ENCODE results near the gene CERS1.

CERS1 gene

DNA sequence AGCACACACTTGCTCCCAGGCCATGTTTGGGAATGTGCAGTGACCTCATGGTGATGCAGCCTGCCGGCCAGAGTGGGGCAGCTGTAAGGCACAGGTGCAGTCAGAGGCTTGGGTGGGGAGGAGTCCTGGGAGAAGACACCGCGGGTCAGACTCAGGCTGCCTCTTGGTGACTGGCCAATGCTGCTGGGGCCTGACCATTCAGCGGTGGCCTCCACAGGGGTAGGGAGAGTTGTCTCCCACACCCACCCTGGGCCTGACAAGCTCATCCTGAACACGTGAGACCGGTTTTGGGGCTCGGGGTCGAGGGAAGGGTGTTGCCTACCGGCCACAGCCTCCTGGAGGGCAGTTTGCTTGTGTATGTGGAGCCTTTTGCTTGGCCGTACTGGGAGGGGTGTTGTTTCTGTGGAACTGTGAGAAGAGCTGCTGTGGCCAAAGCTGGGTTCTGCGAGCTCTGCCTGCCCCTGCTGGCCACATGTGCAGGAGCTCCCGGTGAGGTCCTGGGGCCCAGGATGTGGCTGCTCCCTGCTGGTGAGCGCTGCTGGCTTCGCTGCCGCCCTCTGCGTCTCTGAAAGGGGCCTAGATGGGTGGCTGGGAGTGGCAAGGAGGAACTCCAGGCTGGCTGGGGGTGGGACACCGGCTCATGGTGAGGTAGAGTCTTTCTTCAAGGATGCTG, 42.1 kb downstream of the CERS1 start:
- DNase-seq: no peak

DNA sequence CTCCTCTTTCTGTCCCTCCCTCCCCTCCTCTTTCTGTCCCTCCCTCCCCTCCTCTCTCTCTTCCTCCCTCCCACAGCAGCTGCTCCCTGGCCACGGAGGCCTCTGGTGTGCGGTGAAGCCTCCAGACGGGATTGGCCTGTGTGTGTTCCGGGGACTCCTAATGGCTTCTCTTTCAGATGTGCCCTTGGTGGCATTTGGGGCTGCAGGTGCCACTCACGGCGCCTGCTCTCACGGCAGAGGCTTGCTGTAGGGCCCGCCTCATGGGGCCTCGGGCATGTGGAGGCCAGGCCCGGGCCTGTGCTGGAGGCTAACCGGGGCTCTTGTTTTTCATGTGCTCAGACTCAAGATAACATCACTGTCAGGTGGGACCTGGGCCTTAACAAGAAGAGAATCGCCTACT, 43.3 kb downstream of the CERS1 start:
- DNase-seq: no peak

DNA sequence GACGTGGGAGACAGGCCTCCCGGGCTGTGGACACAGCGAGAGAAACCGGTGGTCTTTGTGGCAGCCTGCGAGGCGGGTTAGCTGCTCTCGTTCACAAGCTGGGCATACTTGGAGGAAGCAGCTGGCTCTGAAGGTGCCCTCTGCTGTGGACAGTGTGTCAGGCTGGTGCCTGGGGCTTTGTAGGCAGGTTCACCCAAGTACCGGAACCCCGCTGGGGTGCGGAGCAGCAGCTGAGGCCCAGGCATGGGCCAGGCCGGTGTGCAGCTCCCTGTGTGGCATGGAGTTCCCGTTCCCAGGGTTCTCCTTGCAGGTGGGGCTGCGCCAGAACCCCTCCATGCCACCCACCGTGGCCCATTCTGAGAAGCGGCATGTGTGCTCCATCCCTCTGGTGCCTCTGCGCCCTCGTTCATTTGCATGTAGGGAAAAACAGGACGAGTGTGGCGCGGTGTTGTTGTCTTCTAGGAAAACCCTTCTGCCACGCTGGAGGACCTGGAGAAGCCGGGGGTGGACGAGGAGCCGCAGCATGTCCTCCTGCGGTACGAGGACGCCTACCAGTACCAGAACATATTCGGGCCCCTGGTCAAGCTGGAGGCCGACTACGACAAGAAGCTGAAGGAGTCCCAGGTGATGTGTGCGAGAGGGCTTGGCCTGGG, 44.2 kb downstream of the CERS1 start:
- DNase-seq: no peak

DNA sequence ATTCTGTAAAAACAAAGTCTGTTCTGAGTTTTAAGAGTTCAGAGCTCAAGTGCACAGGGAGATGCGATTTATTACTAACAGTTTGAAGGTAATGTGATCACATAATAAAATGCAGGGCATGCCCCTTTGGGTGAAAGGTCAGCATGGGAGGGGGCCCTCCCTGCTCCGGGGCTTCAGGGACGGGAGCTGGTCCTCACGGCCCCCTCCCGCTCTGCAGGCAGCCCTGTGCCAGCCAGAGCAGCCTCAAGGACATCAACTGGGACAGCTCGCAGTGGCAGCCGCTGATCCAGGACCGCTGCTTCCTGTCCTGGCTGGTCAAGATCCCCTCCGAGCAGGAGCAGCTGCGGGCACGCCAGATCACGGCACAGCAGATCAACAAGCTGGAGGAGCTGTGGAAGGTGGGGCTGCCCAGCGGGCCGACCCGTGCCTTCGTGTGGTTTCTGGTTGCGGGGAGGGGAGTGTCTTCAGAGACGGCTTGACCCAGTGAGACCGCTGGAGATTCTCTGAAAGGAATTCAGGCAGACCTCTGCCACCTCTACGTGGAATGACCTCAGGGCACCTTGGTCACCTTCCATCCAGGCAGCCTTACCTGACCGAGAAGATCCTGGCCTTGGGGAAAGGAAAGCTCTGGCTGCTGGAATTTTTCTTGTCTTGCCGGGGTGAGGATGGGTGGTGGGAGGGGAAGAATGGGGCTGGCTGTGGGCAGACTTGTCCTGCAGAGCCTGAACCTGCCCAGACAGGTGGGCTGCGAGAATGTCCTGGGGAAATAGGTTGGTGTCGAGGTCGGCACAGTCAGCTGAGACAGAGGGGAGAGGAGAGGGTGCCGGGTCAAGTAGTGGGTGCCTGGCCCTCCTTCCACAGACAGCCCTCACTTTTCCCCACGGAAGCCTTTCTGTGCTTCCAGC, 45.2 kb downstream of the CERS1 start:
- DNase-seq: no peak

DNA sequence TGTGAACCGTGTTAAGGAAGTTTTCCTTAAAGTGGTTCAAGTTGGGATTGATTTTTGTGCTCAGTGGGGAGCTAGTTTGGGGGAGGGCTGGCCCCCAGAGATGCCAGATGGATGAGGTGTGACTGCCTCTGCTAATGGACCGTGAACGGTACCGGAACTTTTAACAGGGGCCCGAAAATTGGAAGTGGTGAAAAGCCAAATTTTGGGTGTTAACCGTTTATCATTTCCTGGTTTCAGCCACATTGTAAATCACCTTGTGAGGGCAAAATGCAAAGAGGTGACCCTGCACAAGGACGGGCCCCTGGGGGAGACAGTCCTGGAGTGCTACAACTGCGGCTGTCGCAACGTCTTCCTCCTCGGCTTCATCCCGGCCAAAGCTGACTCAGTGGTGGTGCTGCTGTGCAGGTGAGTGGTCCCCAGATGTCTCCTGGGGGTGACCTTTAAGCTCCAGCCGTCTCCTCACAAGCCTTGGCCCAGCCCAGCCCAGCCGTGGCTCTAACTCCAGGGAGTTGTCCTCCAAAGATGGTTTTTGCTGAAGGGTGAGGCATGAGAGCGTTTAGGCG, 46.0 kb downstream of the CERS1 start:
- DNase-seq: no peak

DNA sequence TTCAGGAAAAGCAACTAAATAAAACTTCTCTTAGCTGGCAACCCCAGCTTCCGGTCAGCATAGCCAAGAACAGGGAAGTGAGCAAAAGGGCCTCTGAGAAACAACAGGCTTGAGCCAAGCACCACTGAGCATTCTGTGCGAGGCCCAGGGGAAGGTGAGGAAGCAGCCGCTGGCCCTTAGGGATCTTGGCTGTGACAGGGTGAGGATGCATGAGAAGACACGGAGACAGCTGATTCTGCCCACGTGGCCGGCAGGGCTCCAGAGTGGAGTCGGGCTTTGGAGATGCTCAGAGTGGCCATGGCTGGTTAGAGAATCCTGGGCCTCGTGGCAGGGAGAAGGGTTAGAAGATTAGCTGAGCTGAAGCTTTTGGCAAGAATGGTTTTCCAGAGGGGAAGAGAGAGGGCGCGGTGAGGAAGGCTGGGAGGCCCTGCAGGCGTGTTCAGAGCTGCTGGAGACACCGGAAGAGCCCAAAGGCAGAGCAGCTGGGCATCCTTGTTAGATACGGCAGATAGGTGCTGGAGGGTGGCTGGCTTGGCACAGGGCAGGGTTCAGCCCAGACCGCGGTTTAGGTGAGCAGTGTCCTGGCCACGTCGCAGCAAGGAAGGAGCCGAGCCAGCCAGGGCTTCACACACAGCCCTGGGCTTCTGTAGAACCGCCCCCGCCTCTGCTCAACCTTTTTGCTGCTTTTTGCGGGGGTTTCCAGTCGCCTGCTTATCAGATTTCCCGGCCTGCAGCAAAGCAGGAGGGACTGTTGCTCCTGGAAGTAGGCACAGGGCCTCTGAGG, 46.9 kb downstream of the CERS1 start:
- DNase-seq: no peak

DNA sequence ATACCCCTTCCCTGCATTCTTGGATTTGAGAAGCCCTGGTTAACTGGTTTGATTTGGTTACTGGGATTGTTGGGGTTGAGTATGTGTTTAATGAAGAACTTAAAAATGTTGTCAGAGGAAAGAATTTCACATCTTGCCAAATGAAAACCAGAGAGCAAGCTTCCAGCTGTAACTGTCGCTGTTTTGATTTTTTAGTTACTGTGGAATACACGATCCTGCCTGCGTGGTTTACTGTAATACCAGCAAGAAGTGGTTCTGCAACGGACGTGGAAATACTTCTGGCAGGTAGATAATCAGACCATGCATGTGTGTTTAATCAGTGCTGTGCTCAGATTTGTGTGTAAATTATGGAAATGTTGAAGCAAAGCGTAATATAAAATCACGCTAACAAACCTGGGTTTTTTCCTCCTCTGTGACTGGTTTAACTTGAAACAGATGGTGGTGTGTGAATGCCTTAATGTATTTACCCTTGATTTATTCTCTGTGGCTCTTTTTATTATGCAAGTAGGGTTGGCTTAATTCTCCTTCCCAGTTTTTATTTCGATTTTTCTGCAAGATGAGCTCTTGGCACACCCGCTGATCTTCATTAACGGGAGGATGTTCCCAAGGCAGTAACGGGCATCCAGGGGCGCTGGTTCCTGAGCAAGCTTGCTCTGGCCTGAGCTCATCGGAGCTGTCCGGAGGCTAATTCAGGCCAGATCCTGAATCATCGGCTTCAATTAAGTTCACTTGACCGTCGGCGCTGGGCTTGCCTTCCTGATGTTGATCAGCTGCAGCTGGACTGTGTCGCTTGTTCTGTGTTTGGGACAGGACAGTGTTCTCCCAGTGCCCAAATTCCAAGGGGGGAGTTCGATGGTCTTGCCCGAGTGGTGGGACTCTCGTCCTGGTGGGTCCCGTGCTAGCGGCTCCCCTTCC, 48.2 kb downstream of the CERS1 start:
- DNase-seq: no peak

DNA sequence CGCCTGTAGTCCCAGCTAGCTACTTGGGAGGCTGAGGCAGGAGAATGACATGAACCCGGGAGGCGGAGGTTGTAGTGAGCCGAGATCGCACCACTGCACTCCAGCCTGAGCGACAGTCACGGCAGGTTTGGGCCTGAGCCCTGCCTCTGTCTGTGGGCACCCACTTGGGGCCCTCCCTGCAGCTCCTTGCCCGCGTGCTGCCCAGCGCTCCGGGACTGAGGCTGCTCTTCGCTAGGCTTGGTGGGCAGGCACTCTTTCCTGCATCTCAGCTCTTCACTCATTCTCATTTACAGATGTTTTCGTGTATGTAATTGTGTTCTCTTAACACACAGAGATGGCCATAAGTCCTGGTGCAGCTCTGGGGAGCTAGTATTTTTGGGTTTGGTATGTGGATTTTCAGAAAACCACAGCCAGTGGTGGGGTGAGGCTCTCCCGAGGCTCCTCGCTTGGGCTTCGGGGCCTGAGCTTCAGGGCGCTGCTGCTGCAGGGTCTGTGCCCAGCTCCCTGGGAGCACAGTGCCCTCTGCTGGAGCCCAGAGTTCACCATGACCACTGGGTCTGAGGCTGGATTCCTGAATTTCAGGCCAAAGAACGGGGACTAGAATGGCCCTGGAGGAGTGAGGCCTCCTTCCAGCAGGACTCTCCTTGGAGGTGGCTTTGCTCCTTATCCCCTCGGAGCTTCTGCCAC, 49.0 kb downstream of the CERS1 start:
- DNase-seq: peak; percentile 66

DNA sequence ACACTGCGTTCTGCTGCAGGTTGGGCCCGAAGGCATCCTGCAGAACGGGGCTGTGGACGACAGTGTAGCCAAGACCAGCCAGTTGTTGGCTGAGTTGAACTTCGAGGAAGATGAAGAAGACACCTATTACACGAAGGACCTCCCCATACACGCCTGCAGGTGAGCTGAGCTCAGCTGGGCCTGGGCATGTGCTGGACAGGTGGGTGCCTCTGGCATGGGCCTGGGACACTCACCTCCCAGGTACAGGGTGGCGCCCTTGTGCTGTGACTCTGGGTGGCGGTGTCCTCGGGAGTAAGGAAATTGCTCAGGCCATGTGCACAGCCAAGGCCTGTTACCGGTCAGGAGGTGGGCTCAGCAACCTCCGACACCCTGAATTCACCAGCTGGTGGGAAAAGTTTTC, 50.0 kb downstream of the CERS1 start:
- DNase-seq: no peak

DNA sequence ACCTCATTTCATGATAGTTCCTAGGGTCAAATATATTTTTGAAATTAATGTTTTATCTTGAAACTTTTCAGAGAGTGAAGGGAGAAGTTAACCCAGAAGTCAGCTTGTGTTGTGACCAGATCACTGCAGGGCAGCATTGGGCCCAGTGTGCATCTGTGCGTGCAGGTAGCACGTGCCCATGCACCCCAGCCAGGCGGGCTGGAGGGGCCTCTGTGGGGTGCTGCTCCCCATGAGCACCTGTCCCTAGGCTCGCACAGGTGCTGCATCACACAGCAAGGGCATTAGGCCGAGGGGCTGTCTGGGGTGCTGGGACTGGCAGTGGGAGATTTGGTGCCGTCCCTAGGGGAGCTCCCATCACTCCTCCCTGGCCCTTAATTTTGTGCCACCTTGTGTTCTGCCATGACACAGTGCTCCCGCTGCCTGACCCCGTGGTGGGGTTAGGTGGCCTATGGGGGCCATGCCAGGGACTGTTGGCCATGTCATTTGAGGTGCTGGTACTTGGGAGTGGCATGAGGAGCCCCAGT, 51.1 kb downstream of the CERS1 start:
- no peak for DNase-seq

DNA sequence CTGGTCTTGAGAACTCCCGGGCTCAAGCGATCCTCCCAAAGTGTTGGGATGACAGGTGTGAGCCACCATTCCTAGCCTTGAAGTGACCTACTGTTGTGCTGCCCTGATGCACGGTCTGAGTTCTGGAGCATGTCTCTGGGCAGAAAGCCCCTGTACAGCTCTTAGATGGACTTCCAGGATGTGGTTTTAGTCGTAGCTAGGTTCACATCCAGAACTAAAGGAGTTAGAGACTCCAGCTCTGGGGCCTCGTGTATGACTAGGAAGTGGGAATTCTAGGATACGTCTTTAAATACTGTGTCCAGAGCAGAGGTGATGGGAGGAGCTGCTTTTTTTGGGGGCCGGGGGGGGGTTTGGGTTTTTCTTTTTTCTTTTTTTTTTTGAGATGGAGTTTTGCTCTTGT, 52.0 kb downstream of the CERS1 start:
- DNase-seq: no peak

DNA sequence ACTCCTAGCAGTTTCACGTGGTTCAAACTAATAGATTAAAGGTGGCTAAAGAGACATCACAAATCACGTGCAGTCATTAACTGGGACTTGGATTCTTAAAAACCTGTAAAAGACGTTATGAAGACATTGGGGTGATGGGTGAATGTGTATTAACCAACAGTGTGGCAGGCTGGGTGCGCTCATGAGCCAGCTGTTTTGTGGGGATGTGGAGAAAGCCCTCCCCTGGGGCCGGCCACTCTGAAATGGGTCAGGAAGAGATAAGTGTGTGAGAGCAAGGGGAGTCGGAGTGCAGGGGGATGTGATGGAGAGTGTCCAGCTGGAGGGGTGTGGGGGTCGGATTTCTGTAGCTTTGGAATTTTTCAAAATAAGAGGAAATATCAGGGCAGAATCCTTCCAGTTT, 53.8 kb downstream of the CERS1 start:
- no peak for DNase-seq

DNA sequence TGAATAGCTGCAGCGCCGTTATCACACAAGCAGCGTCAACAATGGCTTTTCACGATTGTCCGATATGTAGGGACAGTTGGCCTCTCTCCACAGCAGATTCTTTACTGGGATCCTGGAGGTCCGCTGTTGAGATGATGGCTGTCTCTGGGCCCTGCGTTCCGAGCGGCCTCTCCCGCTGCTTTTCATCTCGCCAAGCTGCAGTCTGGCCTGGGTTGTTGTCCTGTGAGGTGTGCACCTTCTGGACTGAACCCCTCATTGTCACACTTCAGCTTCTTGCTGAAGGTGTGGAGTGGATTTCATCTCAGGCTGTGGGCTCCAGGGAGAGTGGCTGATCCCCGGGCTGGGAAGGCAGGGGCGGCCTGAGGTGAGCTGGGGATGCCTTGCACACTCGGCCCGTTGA, 54.6 kb downstream of the CERS1 start:
- DNase-seq: no peak

DNA sequence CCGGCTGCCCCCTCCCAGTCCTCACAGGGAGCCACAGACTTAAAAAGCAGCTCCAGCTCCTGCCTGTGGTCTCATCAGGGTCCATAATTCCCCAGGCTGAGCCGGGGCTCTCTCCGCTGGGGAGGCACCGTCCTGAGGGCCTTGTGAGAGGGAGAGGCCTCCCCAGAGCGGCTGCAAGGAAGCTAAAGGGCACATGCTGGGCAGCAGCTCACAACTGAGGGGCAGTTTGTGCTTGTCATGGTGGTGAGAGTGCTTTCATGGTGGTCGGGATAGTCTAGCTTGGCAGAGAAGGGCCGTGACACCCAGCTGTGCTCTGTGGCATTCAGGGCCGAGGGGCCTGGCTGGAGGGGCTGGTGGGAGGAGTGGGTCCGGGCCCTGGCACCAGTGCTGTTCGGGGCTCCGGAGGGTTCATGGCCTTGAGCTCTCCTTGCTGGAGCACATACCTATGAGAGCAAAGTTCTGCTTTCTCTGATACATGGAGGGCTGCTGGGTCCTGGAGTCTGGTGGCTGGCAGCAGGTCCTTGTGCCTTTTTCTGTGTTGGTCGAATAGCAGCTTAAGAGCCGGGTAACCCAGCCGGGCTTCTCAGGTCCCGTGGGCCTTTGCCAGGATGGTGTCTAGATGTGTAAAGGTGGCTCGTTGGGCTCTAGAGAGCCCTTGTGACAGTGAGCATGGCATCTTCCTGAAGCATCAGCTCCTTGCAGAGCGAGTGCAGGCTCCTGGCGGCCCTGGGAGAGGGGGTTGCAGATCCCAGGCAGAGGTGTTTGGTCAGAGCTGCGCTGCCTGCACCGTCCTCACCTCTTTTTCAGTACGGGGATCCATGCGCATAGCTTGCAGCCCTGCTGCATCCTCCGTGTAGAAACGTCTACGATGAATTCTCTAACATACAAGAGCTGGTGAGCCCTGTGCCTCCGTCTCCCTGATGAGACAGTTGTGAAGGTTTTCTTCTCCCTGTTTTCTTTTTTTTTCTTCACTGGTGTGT, 55.4 kb downstream of the CERS1 start:
- DNase-seq: no peak

DNA sequence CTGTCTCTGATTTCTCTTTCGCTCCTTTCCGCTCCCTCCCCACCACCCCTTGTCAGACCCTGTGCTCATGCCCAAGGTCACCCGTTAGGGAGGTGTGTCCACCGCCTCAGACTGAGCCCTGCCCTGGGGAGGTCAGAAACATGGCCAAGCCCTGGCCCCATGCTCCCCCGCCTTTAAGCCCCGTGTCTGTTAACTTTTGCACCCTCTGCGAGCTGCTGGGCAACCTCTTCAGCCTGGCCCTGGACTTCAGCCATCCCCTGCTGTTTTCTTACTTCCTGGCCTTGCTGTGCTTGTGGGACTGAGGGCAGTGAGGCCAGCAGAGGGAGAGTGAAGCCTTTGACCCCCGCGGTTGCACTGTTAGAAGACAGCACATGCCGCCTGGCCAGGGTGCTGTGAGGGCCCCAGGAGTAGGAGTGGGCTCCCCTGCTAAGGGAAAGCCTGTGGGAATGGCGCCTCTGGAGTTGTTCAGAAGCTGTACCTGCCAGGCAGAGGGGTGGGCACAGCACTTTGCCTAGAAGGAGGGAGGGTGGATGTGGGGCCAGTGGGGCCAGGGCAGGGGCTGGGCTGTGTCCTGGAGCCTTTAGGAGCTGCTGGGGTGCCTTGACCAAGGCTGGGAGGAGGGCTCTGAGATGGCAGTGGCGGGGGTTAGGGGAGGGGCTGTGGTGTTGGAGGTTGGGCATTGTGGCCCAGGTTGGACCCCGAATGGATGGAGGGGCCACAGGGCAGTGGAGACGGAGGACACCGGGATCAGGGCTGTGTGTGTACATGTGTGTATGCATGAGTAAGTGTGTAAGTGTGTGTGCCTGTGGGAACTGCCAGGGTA, 56.3 kb downstream of the CERS1 start:
- no peak for DNase-seq

DNA sequence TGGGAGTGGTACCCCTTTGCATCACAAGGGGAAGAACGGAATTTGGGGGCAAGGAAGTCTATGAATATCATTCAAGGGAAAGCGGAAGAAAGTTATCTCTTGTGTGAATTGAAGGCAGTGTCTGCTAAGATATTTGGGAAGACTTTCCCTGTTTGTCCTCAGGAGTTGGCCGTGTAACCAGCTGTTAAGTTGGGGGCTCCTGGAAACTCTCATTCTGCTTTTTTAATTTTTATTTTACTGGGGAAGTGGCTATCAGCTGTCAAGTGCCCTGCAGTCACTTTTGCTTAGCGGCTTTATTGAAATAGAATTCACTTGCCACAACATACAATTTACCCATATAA, 61.3 kb downstream of the CERS1 start:
- DNase-seq: no peak

DNA sequence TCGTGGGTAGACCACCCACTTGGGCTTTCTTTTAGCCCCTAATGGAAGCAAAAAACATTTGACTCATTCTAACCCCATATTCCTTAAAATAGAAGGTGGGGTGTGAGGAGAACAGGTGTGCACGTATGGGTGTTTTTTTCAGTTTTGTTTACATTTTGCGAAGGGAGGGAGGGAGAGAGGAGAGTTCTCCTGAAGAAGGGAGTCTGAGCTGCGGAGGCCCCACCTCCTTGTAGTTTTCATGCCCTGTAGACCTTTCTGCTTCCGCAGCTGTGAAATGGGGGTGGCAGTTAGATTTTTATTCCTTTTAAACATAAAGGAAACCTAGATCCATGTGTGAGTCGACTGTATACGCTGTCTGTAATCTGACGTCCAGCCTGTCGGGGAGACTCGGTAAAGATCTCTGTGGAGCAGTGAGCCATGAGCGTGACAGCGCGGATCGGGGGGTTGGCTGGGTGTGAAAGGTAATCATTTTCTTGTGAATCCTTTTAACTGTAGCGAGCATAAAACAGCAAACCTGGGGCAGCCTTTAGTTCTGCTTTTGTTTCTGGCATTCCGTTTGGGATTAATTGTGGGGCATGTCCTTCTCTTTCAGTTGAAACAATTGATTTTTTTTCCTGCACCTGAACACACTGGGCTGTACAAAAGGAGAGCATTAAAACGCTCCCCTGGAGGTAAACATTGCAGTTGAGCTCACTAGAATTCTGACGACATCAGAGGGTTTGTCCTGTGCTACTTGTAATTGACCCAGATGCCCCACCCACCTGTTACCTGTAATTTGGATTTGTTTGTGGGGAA, 61.9 kb downstream of the CERS1 start:
- DNase-seq: no peak

DNA sequence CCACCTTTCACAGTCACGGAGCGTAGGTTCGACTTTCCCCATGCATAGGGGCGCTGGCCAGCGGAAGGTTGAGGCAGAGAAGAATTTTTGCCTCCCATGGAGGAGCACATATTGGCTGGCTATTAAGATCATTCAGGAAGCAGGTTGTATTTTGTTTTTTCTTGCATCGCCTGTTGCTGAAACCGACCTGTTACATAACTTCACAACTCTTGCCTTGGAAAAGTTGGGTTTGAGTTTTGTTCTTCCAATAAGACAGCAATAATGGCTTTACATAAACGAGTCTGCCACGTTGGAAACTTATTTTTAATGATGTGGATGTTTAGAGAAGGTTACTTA, 62.8 kb downstream of the CERS1 start:
- DNase-seq: no peak
